UCSD-AML1 (cell line): ENCODE results near the gene DOCK4.
"Not testable (repeated sequence)": the region's sequence is repeated elsewhere in the genome, so short reads cannot be mapped to it uniquely, and the experiment has no call there.

Experiments used
- DNase-seq: peaks from one replicate; lab custom pipeline; 2025; ENCODE audit not compliant: unreplicated experiment; lab: John Stamatoyannopoulos, UW

Gene DOCK4

DNA sequence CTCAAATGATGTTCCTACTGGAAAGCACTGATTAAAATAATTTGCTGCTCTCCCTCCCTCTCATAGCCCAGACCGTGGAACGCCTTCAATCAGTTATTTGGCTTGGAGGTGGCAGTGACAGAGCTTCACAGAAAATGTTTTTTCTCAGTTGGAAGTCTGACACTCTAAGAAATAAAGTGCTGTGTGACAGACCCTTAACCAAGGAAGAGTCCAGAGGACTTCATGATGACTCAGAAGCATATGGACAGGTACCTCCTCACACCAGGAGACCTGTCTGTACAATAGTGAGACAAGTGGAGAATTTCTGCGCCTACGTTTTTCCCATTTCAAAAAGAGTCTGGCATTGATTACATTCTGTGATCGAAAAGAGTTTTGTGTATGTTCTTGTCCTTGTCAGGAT lies 295.5 kb downstream of the DOCK4 start:
- DNase-seq = no peak

DNA sequence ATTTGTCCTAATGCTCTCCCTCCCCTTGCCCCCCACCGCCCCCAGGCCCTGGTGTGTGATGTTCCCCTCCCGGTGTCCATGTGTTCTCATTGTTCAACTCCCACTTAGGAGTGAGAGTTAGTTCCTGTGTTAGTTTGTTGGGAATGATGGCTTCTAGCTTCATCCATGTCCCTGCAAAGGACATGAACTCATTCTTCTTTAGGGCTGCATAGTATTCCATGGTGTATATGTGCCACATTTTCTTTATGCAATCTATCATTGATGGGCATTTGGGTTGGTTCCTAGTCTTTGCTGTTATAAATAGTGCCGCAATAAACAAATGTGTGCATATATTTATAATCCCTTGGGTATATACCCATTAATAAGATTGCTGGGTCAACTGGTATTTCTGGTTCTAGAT lies 297.5 kb downstream of the DOCK4 start:
- not testable (repeated sequence) for DNase-seq

DNA sequence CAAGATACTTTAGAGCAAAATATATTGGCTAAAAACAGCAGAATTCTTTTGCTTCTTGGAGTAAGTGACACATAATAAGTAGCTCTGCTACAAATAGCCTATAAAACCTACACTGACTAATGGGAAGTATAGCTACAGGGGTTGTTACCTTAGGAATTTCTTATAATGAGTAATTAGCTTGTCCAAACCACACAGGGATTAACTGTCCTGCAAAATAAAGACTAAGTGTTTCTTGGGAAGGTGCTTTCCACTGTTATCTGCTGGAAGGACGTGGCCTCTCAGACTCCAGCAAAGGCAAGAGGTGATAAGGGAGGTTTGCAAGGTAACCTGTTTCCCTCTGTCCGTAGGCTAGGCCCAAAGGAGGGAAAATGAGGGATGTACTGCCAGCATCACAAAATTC lies 302.4 kb downstream of the DOCK4 start:
- DNase-seq = no peak

DNA sequence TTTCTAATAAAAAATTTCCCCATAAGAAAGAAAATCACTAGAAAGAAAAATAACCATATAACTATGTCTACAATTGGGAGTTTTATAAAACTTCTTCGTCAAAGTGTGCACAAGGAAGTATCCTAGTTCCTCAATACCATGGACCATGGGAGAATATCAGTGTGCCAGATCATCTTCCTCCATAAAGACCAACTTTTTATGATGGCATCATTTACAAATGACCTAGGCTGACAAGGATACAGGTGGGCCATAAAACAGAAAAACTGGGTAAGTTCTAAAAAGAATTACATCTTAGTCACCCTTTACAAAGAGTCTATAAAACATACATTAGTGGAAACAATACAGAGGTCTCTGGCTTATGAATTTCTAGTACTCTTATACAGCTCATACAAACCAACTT lies 303.2 kb downstream of the DOCK4 start:
- no peak for DNase-seq

DNA sequence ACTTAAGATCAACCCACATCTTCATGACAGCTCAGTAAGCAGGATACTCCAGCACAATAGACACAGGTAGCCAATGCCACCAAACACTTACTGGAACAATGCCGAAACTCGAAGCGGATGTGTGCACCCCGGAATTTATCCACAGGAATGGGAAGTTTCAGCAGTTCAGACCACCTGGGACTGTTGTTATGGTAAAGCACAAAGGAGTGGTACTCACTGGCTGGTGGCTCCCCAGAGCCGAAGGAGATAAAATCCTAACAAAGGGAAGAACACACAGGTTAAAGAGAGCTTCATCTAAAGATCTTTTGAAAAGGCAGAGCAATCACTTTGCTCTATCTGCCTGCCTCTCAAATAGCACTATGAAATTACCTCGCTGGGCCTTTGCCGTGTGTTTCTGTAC lies 305.9 kb downstream of the DOCK4 start:
- DNase-seq = no peak

DNA sequence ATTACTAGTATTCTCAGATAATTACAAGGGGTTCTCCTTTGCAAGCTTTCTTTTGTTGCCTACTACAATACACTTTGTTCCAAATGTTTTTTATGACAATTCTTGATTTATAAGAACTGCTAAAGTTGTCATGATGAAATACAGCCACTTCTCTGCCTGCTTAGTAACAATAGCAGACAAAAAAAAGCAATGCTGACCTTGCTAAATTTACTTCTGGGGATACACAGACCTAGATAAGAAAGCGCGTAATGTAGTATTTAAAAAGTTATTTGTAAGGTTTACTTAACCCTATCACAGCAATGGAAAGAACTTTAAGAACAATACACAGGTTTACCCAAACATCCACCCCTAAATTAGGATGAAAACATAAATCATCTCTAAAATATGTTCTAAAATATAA lies 311.1 kb downstream of the DOCK4 start:
- DNase-seq = no peak

DNA sequence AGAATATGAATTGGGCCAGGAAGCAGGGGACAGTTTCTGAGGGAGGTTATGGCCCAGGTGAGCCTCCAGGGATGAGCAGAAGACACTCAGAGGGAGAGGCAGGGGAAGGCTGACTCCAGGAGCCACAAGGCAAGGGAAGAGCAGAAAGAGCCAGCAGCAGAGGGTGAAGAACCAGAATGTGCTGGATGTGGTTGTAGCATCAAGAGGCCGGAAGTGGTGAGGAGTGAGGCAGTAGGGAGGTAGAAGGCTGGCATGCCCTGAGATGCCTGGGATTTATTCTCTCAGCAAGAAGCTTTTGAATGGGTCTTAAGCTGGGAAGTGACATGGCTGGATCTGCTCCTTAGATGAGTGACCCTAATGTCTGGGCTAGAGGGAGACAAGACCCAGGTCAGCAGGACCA lies 311.7 kb downstream of the DOCK4 start:
- no peak for DNase-seq

DNA sequence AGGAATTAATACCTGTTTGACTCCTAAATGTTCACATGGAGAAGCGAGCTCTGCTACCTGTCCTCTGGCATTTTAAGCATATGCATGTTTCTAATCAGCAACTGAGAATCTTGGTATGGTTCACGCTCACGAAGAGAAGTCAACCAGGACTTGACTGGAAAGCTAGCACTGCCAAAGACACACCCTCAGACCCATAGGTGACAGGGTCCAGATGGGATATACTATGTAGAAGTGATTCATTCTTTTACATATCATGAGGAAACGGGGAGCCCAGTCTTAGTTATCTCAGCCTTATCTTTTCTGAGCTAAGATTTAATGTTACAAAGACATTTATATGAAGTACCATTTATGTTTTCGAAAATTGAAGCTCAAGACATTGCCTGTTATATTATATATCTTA lies 313.0 kb downstream of the DOCK4 start:
- DNase-seq = no peak

DNA sequence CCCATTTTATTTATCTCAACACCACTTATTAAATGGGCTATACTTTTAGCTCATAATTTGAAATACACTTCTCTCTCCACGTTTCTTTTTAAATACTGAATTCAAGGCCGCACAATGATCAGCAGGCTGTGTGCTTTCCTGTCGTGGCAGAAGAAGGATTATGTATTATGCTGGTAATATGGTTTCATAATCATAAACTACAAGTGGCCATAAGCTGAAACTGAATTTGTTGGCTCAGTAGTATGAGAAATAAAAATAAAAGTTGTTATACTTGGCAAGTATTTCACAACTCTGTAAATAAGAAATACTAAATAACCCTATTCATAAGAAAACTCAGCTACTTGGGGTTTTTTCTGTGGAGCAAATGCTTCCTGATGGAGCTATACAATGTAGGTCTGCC lies 313.6 kb downstream of the DOCK4 start:
- DNase-seq = no peak

DNA sequence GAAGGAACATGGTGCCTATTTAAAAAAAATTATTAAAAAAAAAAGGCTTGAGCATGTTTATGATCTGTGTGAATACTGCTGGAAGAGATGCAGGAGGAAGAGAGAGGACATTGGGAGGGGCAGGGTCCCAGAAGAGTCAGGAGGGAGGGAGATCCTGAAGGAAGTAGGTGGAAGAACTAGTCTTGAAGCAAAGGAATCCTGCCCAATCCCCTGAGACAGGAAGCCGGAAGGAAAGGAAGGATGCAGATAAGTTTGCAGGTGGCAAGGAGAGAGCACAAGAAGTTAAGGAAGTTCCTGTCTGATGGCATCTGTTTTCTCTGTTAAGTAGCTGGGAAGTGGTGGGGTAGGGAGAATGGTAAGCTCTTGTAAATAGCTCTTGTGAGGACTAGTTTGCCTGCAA lies 318.5 kb downstream of the DOCK4 start:
- DNase-seq = no peak

DNA sequence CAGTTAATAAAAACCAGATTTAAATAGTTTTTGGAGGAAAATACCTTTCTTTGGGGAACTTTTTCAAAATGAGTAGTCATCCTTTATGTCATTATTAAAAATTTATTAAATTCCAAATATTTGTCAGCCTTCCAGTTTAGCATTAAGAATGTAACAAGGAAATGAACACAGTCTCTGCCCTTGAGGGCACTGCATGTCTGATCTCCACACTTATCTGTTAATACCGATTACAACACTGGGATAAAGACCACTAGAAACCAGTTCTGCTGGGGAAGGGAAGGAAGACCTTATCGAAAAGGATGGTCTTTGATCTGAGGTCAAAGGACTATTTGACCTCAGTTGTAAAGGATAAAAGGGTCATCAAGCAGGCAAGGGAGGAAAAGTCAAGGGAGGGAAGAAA lies 320.0 kb downstream of the DOCK4 start:
- DNase-seq = no peak

DNA sequence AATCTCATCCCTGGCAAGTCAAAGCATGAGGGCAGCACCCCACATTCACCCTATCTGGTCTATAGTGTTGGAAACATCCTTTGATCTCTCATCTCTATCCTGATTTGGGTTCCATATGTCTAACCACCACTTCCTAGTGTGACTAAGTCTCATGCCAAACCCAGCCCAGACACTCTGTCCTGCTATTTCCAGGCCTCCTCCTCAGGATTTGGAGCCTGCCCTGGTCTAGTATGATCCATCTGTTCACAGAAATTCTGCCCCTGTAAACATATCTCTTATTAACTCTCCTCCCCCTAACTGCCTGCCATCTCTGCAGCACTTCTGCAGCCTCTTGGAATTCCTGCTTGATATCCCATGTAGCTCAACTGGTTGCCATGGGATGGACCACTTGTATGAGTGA lies 323.0 kb downstream of the DOCK4 start:
- DNase-seq = no peak

DNA sequence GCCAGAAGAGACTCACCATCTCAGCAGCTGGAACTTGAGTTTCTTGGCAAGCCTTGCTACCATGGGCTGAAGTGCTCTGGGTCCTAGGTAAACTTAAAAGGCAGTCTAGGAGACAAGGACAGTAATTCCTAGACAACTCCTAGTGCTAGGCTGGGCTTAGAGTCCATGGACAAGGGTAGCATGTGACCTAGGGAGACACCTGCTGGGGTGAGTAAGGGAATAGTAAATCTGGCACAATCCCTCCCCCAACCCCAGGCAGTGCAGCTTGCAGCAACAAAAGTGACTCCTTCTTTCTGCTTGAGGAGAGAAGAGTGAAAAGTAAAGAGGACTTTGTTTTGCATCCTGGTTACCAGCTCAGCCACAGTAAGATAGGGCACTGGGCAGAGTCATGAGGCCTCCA lies 327.4 kb downstream of the DOCK4 start:
- DNase-seq = no peak

DNA sequence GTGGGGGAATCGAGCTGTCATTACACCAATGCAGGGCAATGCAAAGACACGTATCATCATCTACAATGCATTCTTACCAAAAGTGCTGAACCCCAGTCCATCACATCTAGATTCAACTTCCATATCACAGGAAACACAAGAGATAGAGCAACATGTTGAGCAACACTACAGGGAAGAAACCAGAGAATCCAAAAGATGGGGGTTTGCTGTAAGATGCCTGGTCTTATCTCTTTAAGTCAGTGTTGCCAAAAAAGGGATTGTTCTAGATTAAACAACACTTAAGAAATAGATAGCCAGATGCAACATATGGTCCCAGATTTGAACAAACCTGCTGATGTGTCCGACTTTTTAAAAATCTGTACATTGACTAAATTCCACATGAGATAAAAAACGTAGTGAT lies 328.3 kb downstream of the DOCK4 start:
- DNase-seq = no peak

DNA sequence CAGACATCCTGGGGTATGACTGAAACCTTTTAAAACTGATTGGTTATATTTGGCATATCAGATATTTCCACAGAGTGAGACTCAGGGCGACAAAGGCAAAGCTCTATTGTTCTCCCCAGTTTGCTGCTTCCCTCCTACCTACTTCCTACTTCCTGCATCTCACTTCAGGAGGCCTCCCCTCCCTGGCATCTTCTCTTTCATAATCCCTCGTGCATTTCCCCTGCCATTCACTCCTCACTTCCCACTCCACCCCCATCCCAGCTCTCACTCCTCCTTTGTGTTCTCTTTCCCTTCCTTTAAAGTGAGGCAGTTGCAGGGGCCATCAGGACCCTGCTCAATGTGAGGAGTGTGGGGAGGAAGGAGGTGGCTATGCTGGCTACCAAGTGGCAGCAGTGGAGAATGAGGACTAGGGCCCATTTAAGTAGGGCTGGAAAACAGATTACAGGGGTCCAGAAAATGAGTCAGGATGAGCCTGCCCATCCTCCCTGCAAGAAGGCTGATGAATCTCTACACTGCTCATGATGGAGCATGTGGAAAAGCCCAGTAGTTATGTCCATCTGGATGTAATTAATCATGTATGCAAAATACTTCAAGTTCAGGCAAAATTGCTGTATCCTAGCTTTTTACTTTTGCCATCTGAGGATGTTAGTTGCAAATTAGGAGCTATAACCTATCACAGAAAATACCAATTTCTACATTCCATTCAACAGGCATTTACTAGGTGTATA lies 332.1 kb downstream of the DOCK4 start:
- no peak for DNase-seq

DNA sequence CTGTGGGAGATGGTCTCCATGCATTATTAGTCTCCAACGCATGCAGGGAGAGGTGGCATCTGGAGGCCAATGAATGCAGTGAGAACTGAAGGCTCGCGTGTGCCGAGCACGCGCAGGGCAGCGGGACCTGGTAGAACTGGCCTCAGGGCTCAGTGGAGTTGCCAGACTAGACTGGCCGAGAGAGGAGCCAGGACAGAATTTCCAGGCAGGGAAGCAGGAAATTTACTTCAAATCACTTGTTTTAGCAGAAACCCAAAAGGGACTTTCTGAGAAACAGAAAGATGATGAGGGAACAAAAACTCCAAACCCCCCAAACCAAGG lies 332.9 kb downstream of the DOCK4 start:
- DNase-seq = no peak

DNA sequence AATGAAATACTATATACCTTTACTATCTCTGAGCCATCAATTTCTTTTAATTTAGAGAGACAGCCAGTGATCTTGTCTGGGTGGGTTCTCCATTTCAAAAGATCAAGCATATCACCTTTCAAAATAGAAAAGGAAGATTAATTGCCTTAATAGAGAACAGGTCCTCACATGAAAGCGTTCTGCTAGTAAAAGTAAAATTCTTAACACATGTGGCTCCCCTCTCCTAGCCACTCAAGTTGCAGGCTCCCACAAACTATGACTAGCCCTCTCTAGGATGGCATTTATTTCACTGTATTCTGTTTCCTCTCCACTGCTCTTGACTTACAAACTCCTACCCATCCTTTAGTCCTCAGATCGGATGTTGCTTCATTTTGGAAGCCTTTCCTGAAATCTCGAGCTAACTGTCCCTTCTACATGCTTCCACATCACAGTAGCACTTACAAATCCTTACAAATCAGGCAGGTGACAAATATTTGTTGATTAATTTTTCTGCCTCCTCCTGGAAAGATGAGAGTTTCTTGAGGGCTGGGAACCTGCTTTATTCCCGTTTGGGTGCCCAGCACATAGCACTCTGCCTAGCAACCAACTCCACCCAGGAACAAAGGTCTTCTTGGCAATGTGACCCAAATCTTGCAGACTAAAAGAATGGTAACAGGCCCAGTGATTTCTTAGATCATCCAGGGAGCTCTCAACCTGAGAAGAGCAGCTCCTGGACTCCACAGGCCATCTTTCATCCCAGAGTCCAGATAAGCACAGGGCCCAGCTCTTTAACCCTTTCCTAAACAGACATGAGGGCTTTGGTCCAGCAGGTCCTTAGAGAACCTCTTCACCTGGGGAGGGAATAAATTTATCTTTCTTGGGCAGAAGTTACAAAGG lies 333.5 kb downstream of the DOCK4 start:
- no peak for DNase-seq

DNA sequence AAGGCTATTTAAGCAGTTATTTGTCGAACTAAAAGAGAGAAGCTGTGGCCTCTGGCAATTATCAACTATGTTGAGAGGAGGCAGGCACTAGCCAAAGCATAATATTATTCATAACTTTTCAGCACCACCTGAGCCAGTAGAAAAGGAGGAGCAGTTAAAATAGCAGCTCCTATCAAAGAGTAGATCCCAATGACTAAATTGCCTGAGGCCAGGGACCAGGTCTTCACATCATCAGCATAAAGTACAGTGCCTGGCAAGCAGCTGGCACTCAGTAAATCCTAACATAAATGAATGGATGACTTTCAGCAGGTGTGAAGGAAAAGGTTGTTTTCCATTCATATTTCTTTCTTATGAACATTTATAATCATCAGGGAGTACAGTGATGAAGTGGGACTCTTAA lies 334.9 kb downstream of the DOCK4 start:
- DNase-seq = no peak

DNA sequence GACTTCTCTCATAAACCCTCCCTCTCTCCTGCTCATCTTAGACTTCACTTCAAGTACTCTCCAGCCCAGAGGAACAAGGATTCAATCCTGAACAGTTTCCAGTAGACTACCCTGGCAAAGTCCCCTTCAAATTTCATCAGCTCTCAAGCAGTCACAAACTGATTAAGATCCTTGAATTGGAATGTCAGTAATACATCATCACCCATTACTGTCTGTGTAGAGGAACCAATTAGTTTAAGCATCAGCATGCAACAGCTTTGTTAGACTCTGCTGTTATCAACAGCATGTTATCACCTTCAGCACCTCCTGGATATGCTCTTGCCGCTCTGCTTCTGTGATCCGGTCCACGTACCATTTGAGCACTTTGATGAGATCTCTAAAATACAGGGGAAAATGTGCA lies 336.9 kb downstream of the DOCK4 start:
- no peak for DNase-seq

DNA sequence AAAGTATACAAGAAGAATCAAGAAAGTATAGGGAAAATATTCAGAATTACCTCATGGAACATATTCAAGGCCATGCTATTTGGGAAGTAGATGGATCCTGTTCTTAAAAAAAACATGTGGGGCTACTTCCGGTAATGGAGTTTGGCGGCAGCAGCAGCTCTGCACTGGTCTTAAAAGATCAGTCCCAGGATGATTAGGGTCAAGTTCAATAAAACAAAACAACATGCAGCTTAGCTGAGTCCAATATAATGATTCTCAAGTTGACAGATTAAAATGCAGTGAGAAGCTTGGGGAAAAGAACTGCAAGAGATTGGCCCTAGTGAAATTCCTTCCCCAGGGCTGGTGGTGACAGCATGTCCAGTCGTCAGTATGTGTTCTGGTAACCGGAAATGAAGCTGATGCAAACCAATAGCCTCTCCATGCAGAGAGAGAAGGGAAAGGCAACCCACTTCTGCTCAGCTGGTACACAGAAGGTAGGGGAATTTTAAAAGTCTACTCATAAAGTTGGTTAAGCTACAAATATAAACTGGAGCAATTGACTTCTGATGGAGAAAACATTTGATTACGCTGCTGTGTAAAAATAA lies 338.8 kb downstream of the DOCK4 start:
- no peak for DNase-seq

DNA sequence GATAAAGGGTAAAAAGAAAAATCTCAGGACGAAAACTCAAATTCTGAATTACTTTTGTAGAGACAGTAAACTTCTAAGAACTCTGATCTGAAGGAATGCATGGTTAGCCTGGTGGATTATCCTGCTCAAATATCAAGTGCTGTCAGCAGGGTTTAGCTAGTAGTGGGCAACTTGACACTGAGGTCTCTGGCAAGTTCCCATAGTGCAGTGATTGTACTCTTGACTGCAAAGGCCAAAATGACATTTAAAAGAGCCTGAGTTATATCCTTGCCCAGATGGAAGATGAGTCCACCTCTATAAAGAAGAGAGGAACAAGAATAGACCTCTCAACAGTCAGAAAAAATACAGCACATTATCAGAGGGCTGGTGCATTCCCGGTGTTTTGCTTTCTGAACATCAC lies 339.4 kb downstream of the DOCK4 start:
- DNase-seq = no peak

DNA sequence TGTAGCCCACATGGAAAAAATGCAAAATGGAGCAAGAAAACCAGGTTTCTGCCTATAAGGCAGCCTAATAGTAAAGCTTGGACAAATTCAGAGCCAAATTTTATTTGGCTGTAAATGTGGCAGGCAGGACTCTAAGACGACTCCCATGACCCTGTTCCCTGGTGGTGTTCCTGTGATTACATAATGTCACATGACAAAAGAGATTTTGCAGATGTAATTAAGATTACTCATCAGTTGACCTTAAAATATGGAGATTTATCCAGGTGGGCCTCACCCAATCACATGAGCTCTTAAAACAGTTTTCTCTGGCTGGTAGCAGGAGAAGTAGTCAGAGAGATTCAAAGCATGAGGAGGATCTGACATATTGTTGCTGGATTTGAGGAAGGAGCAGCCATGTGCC lies 340.8 kb downstream of the DOCK4 start:
- no peak for DNase-seq
